ENCODE measurements around the gene SHISA9. TPM values are rescaled to one million over a fixed set of nuclear protein-coding genes. Genes with fewer than 3 reads are reported as not detected.

The SHISA9 gene
- total RNA-seq, 5 donors from 2014 or later (not counting 1 experiment from before 2014, with no cell fraction given) = 0.06 TPM; not detected in 4

DNA sequence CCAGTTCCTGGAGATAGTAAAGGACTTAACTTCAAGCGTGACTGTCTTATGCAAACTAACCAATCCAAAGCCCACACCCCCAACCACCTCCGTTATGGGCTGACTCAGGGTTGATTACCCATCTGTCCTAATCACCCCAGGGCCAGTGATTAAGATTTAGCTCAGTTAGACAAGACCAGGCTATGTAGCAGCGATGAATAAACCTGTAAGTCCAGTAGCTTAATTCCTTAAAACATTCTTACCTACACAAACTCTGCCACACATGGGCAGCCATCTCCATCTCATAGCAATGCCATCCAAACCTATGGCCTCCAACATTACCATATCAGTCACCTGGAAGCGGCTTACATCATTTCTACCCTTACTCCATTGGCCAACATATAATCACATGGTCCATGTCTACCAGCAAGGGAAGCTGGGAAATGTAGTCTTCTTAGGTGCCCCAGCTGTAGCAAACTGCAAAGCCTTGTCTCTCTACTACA is 266.7 kb downstream of the SHISA9 start:
- no peak for DNase-seq
- no peaks in the 10 kb centered on the region for H3K4me1 ChIP-seq (ENCODE audit: control insufficient read depth in 1 of 2, extremely low read depth in 1 of 2, insufficient read depth in 2 of 2, low read length in 2 of 2)
- 67% methylated on average over 3 of the region's 4 CpGs for WGBS (ENCODE audit: insufficient coverage)
- no peaks in the 10 kb centered on the region for H3K36me3 Mint-ChIP-seq
- POLR2A ChIA-PET = no interaction called here
- H3K27me3 Mint-ChIP-seq = peaks cover 0 to 8% of the 10 kb centered on the region in 2 donors
- ATAC-seq (replicated peaks in 1 of 4) = no peak
- no peak overlapping the region for H3K4me3 ChIP-seq (ENCODE audit: control insufficient read depth in 1 of 2, extremely low read depth in 1 of 2, low read length in 1 of 2)
- no peaks in the 10 kb centered on the region for H3K36me3 ChIP-seq (ENCODE audit: control insufficient read depth in 2 of 2, extremely low read depth in 1 of 2, insufficient read depth in 1 of 2, low read length in 1 of 2)
- H3K27ac ChIP-seq (ENCODE audit: low read length) = no peak overlapping the region
- H3K4me1 Mint-ChIP-seq = no peaks in the 10 kb centered on the region
- no peaks in the 10 kb centered on the region for H3K9me3 ChIP-seq
- CTCF ChIA-PET = no interaction called here
- no peaks in the 10 kb centered on the region for H3K27me3 ChIP-seq (replicated peaks in 1 of 2; ENCODE audit: control insufficient read depth in 2 of 2, extremely low read depth in 1 of 2, insufficient read depth in 2 of 2, low read length in 1 of 2)
- no peak overlapping the region for H3K27ac Mint-ChIP-seq
- peaks cover 16 to 32% (median 22%) of the 10 kb centered on the region in 3 donors for H3K9me3 Mint-ChIP-seq
- no peak overlapping the region for H3K4me3 Mint-ChIP-seq

- H3K9me3 ChIP-seq = no peaks in the 10 kb centered on the region
- H3K27ac ChIP-seq (ENCODE audit: low read length) = no peak overlapping the region
- no peak overlapping the region for H3K4me3 Mint-ChIP-seq
- POLR2A ChIA-PET = no interaction called here
- 36% methylated on average over 3 of the region's 4 CpGs for WGBS (ENCODE audit: insufficient coverage)
- DNase-seq (no peak), ATAC-seq (replicated peaks in 1 of 4) (no peak)
- H3K36me3 Mint-ChIP-seq = no peaks in the 10 kb centered on the region
- H3K4me1 ChIP-seq (ENCODE audit: control insufficient read depth in 1 of 2, extremely low read depth in 1 of 2, insufficient read depth in 2 of 2, low read length in 2 of 2) = no peaks in the 10 kb centered on the region
- no peaks in the 10 kb centered on the region for H3K36me3 ChIP-seq (ENCODE audit: control insufficient read depth in 2 of 2, extremely low read depth in 1 of 2, insufficient read depth in 1 of 2, low read length in 1 of 2)
- no peak overlapping the region for H3K4me3 ChIP-seq (ENCODE audit: control insufficient read depth in 1 of 2, extremely low read depth in 1 of 2, low read length in 1 of 2)
- H3K9me3 Mint-ChIP-seq = peaks cover 8 to 23% (median 20%) of the 10 kb centered on the region in 3 donors
- CTCF ChIA-PET = no interaction called here
- H3K4me1 Mint-ChIP-seq = no peaks in the 10 kb centered on the region
- H3K27me3 Mint-ChIP-seq = peaks cover 4 to 10% of the 10 kb centered on the region in 2 donors
- no peaks in the 10 kb centered on the region for H3K27me3 ChIP-seq (replicated peaks in 1 of 2; ENCODE audit: control insufficient read depth in 2 of 2, extremely low read depth in 1 of 2, insufficient read depth in 2 of 2, low read length in 1 of 2)
- no peak overlapping the region for H3K27ac Mint-ChIP-seq
These were observed 269.9 kb downstream of the SHISA9 start for GRCh38 chr16:13171313-13171712.

- H3K36me3 Mint-ChIP-seq = no peaks in the 10 kb centered on the region
- Histone ChIP-seq H3K27me3 (replicated peaks in 1 of 2; ENCODE audit: control insufficient read depth in 2 of 2, extremely low read depth in 1 of 2, insufficient read depth in 2 of 2, low read length in 1 of 2) (no peaks in the 10 kb centered on the region), H3K9me3 (no peaks in the 10 kb centered on the region), H3K27ac (ENCODE audit: low read length) (no peak overlapping the region), H3K4me3 (ENCODE audit: control insufficient read depth in 1 of 2, extremely low read depth in 1 of 2, low read length in 1 of 2) (no peak overlapping the region), H3K4me1 (ENCODE audit: control insufficient read depth in 1 of 2, extremely low read depth in 1 of 2, insufficient read depth in 2 of 2, low read length in 2 of 2) (no peaks in the 10 kb centered on the region), H3K36me3 (ENCODE audit: control insufficient read depth in 2 of 2, extremely low read depth in 1 of 2, insufficient read depth in 1 of 2, low read length in 1 of 2) (no peaks in the 10 kb centered on the region)
- no peak overlapping the region for H3K27ac Mint-ChIP-seq
- peaks cover 0 to 11% (median 8%) of the 10 kb centered on the region in 3 donors for H3K9me3 Mint-ChIP-seq
- DNase-seq = no peak
- WGBS (ENCODE audit: insufficient coverage) = no CpG with 5 or more reads among the region's 3 CpGs
- ChIA-PET CTCF (no interaction called here), POLR2A (no interaction called here)
- no peak overlapping the region for H3K4me3 Mint-ChIP-seq
- H3K4me1 Mint-ChIP-seq = no peaks in the 10 kb centered on the region
- no peak for ATAC-seq (replicated peaks in 1 of 4)
- H3K27me3 Mint-ChIP-seq = peaks cover 9 to 12% of the 10 kb centered on the region in 2 donors
These were observed 275.3 kb downstream of the SHISA9 start for GRCh38 chr16:13176711-13177110.

- no peaks in the 10 kb centered on the region for H3K4me1 Mint-ChIP-seq
These were observed 276.9 kb downstream of the SHISA9 start for GRCh38 chr16:13178318-13178717.

DNA sequence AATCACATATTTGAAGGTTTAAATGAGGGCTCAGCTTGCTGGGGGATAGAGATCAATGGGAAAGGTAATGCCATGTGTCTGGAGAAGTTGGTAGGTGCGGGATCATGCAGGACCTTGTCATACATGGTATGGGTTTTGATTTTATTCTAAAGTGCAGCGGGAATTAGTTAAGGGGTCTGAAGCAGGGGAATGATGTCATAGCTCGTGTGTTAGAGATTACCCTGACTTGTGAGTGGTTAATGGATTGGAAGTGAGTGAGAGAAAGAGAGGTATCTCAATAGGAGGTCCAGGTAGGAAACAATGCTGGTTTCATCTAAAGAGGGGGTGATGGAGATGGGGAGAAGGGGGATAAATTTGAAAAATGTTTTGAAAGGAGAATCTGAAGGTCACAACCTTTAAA is 280.0 kb downstream of the SHISA9 start:
- ChIA-PET POLR2A (no interaction called here), CTCF (no interaction called here)
- no peaks in the 10 kb centered on the region for H3K27me3 ChIP-seq (replicated peaks in 1 of 2; ENCODE audit: control insufficient read depth in 2 of 2, extremely low read depth in 1 of 2, insufficient read depth in 2 of 2, low read length in 1 of 2)
- no peak overlapping the region for H3K27ac ChIP-seq (ENCODE audit: low read length)
- Mint-ChIP-seq H3K4me1 (no peaks in the 10 kb centered on the region), H3K36me3 (no peaks in the 10 kb centered on the region), H3K27me3 (peaks cover 5 to 8% of the 10 kb centered on the region in 2 donors), H3K4me3 (no peak overlapping the region), H3K9me3 (peaks cover 8 to 13% (median 9%) of the 10 kb centered on the region in 3 donors), H3K27ac (no peak overlapping the region)
- WGBS (ENCODE audit: insufficient coverage) = 61% methylated on average over 3 of the region's 3 CpGs
- no peaks in the 10 kb centered on the region for H3K9me3 ChIP-seq
- ATAC-seq (replicated peaks in 1 of 4) (no peak), DNase-seq (no peak)
- no peaks in the 10 kb centered on the region for H3K36me3 ChIP-seq (ENCODE audit: control insufficient read depth in 2 of 2, extremely low read depth in 1 of 2, insufficient read depth in 1 of 2, low read length in 1 of 2)
- no peak overlapping the region for H3K4me3 ChIP-seq (ENCODE audit: control insufficient read depth in 1 of 2, extremely low read depth in 1 of 2, low read length in 1 of 2)
- H3K4me1 ChIP-seq (ENCODE audit: control insufficient read depth in 1 of 2, extremely low read depth in 1 of 2, insufficient read depth in 2 of 2, low read length in 2 of 2) = no peaks in the 10 kb centered on the region

More at GRCh38 chr16:13178318-13178717, 276.9 kb downstream of the SHISA9 start:
- no peak overlapping the region for H3K27ac Mint-ChIP-seq
- H3K27me3 ChIP-seq (replicated peaks in 1 of 2; ENCODE audit: control insufficient read depth in 2 of 2, extremely low read depth in 1 of 2, insufficient read depth in 2 of 2, low read length in 1 of 2) = no peaks in the 10 kb centered on the region
- peaks cover 9 to 11% of the 10 kb centered on the region in 2 donors for H3K27me3 Mint-ChIP-seq
- no peak for DNase-seq
- H3K4me3 ChIP-seq (ENCODE audit: control insufficient read depth in 1 of 2, extremely low read depth in 1 of 2, low read length in 1 of 2) = no peak overlapping the region
- H3K36me3 Mint-ChIP-seq = no peaks in the 10 kb centered on the region
- 11% methylated on average over 5 of the region's 8 CpGs for WGBS (ENCODE audit: insufficient coverage)
- no peak overlapping the region for H3K27ac ChIP-seq (ENCODE audit: low read length)
- POLR2A ChIA-PET = no interaction called here
- no peak for ATAC-seq (replicated peaks in 1 of 4)
- H3K4me3 Mint-ChIP-seq = no peak overlapping the region
- CTCF ChIA-PET = no interaction called here
- no peaks in the 10 kb centered on the region for H3K36me3 ChIP-seq (ENCODE audit: control insufficient read depth in 2 of 2, extremely low read depth in 1 of 2, insufficient read depth in 1 of 2, low read length in 1 of 2)
- peaks cover under 1 to 13% (median 4%) of the 10 kb centered on the region in 3 donors for H3K9me3 Mint-ChIP-seq
- no peaks in the 10 kb centered on the region for H3K9me3 ChIP-seq
- H3K4me1 ChIP-seq (ENCODE audit: control insufficient read depth in 1 of 2, extremely low read depth in 1 of 2, insufficient read depth in 2 of 2, low read length in 2 of 2) = no peaks in the 10 kb centered on the region

DNA sequence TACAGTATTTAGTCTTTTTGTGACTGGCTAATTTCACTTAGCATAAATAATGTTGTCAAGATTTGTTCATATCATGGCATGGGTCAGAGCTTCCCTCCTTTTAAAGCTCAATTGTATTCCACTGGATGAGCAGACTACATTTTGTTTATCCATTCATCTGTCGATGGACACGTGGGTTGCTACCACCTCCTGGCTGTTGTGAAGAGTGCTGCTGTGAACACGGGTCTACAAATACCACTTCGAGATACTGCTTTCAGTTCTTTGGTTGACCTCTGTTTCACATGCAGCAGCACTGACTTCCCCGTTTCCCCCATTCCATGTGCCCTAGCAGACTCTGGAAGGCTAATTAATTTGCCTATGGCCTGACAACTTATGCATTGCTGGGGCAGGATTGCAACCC is 285.4 kb downstream of the SHISA9 start:
- ChIA-PET POLR2A (no interaction called here), CTCF (no interaction called here)
- ATAC-seq (replicated peaks in 1 of 4) (no peak), DNase-seq (no peak)
- H3K9me3 ChIP-seq = no peaks in the 10 kb centered on the region
- Mint-ChIP-seq H3K4me3 (no peak overlapping the region), H3K27ac (no peak overlapping the region), H3K4me1 (no peaks in the 10 kb centered on the region), H3K27me3 (peaks cover 0 to 2% of the 10 kb centered on the region in 2 donors), H3K36me3 (no peaks in the 10 kb centered on the region), H3K9me3 (peaks cover 9 to 11% (median 9%) of the 10 kb centered on the region in 3 donors)
- no peak overlapping the region for H3K27ac ChIP-seq (ENCODE audit: low read length)
- H3K27me3 ChIP-seq (replicated peaks in 1 of 2; ENCODE audit: control insufficient read depth in 2 of 2, extremely low read depth in 1 of 2, insufficient read depth in 2 of 2, low read length in 1 of 2) = no peaks in the 10 kb centered on the region
- 16% methylated on average over 5 of the region's 5 CpGs for WGBS (ENCODE audit: insufficient coverage)
- no peak overlapping the region for H3K4me3 ChIP-seq (ENCODE audit: control insufficient read depth in 1 of 2, extremely low read depth in 1 of 2, low read length in 1 of 2)
- no peaks in the 10 kb centered on the region for H3K36me3 ChIP-seq (ENCODE audit: control insufficient read depth in 2 of 2, extremely low read depth in 1 of 2, insufficient read depth in 1 of 2, low read length in 1 of 2)
- no peaks in the 10 kb centered on the region for H3K4me1 ChIP-seq (ENCODE audit: control insufficient read depth in 1 of 2, extremely low read depth in 1 of 2, insufficient read depth in 2 of 2, low read length in 2 of 2)

DNA sequence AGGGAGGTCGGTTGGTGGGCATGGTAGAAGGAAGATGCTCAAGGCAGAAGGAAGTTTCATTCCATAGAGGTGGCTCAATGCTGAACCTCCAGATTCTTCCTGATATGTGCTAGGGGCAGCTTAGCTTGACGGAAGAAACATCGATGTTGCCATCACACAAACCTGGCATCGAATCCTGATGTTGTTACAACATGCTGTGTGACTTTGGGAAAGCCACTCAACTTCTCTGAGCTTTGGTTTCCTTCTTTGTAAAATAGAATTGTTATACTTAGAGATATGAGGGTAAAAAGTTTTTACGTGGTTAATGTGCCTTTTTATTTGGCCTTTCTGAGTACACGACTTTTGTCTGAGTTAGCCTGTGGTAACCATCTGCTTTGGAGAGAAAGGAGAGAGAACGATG is 287.9 kb downstream of the SHISA9 start:
- ChIA-PET CTCF (no interaction called here), POLR2A (no interaction called here)
- Mint-ChIP-seq H3K9me3 (peaks cover 3 to 9% (median 7%) of the 10 kb centered on the region in 3 donors), H3K27me3 (peaks cover 0 to 2% of the 10 kb centered on the region in 2 donors), H3K36me3 (no peaks in the 10 kb centered on the region), H3K4me3 (no peak overlapping the region), H3K4me1 (no peaks in the 10 kb centered on the region), H3K27ac (no peak overlapping the region)
- Histone ChIP-seq H3K4me1 (ENCODE audit: control insufficient read depth in 1 of 2, extremely low read depth in 1 of 2, insufficient read depth in 2 of 2, low read length in 2 of 2) (no peaks in the 10 kb centered on the region), H3K27me3 (replicated peaks in 1 of 2; ENCODE audit: control insufficient read depth in 2 of 2, extremely low read depth in 1 of 2, insufficient read depth in 2 of 2, low read length in 1 of 2) (no peaks in the 10 kb centered on the region), H3K9me3 (no peaks in the 10 kb centered on the region), H3K36me3 (ENCODE audit: control insufficient read depth in 2 of 2, extremely low read depth in 1 of 2, insufficient read depth in 1 of 2, low read length in 1 of 2) (no peaks in the 10 kb centered on the region), H3K4me3 (ENCODE audit: control insufficient read depth in 1 of 2, extremely low read depth in 1 of 2, low read length in 1 of 2) (no peak overlapping the region), H3K27ac (ENCODE audit: low read length) (no peak overlapping the region)
- no peak for ATAC-seq (replicated peaks in 1 of 4)
- DNase-seq = no peak
- 78% methylated on average over 6 of the region's 7 CpGs for WGBS (ENCODE audit: insufficient coverage)
